Smooth muscle cell (in vitro differentiated cells): ENCODE results near the gene PPP1R37. TPM values are rescaled to one million over a fixed set of nuclear protein-coding genes. Genes with fewer than 3 reads are reported as not detected.

Experiments
- DNase-seq: peaks from one replicate; lab custom pipeline; 2025; ENCODE audit not compliant: unreplicated experiment; lab: John Stamatoyannopoulos, UW
- H2AFZ ChIP-seq: fragments of 200-600 bp; sonication (generic); 2 replicates; pipeline ENCODE4 v1.6.0; 2016; ENCODE audit warnings: antibody characterized with exemption, low read depth, mild to moderate bottlenecking
- H3F3A ChIP-seq: fragments of 200-600 bp; sonication (generic); 2 replicates; pipeline ENCODE4 v1.6.0; 2017; ENCODE audit warnings: antibody characterized with exemption, low read depth
- H3K27ac ChIP-seq: fragments of 200-600 bp; sonication (generic); 2 replicates; pipeline ENCODE4 v1.5.1; 2016; ENCODE audit warnings: low read depth, mild to moderate bottlenecking
- H3K27me3 ChIP-seq: fragments of 200-600 bp; sonication (generic); 2 replicates; pipeline ENCODE4 v1.6.1; 2016; ENCODE audit warnings: low read depth, mild to moderate bottlenecking
- H3K36me3 ChIP-seq: fragments of 200-600 bp; sonication (generic); 2 replicates; pipeline ENCODE4 v1.5.1; 2016; ENCODE audit warnings: low read depth
- H3K4me1 ChIP-seq: fragments of 200-600 bp; sonication (generic); 2 replicates; pipeline ENCODE4 v1.5.1; 2016; ENCODE audit warnings: low read depth
- H3K4me2 ChIP-seq: fragments of 200-600 bp; sonication (generic); 2 replicates; pipeline ENCODE4 v1.6.0; 2016; ENCODE audit warnings: mild to moderate bottlenecking
- H3K4me3 ChIP-seq: fragments of 200-600 bp; sonication (generic); 2 replicates; pipeline ENCODE4 v1.5.1; 2016; ENCODE audit warnings: mild to moderate bottlenecking
- H3K79me2 ChIP-seq: fragments of 200-600 bp; sonication (generic); 2 replicates; pipeline ENCODE4 v1.6.0; 2016; ENCODE audit warnings: low read depth, mild to moderate bottlenecking
- H3K9ac ChIP-seq: fragments of 200-600 bp; sonication (generic); 2 replicates; pipeline ENCODE4 v1.6.0; 2016; ENCODE audit warnings: low read depth
- H3K9me3 ChIP-seq: fragments of 200-600 bp; sonication (generic); replicated peaks from 2 replicates; pipeline ENCODE4 v1.5.1; 2016; ENCODE audit warnings: low read depth
- H4K20me1 ChIP-seq: fragments of 200-600 bp; sonication (generic); 2 replicates; pipeline ENCODE4 v1.6.0; 2016; ENCODE audit warnings: low read depth
- WGBS: methylation state at CpG from one replicate; pipeline ENCODE4 v1.1.7; 2016; ENCODE audit warnings: low lambda C conversion rate; 5-methylcytosine and 5-hydroxymethylcytosine counted together
- polyA plus RNA-seq: library from polyadenylated mRNA; unstranded; fragments of >200 nt; fragmentation: Nextera tagmentation; extraction: Ambion mirVana; gene quantifications from 2 replicates; pipeline ENCODE4 v1.2.1, GENCODE V29; 2016
- total RNA-seq: library from RNA; depleted of rRNA; stranded (reverse); fragments of >200 nt; gene quantifications from 2 replicates; pipeline ENCODE4 v1.2.3, GENCODE V29; 2014
- TF ChIP-seq, protein P1 (sequence below): fragments of 200-600 bp; sonication (generic); IDR thresholded peaks from 2 replicates; pipeline ENCODE4 v1.5.1; 2017; ENCODE audit warnings: borderline replicate concordance, mild to moderate bottlenecking, antibody characterized with exemption; ENCODE audit not compliant: insufficient read depth, poor library complexity, severe bottlenecking

The PPP1R37 gene
- total and polyA plus RNA-seq, 2 experiments from 2014 or later, result 8.2 to 11.7 TPM

DNA sequence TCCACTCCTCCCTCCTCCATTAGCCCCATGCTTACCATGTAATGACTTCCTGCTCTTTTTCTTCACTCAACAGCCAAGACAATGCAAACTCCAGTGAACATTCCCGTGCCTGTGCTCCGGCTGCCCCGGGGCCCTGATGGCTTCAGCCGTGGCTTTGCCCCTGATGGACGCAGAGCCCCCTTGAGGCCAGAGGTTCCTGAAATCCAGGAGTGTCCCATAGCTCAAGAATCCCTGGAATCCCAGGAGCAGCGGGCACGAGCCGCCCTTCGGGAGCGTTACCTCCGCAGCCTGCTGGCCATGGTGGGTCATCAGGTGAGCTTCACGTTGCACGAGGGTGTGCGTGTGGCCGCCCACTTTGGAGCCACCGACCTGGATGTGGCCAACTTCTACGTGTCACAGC lies 2.9 kb upstream of the PPP1R37 start:
- WGBS, result 91% methylated on average over 17 of the region's 17 CpGs
- Histone ChIP-seq H3K9ac (no peak overlapping the region), H4K20me1 (peaks cover 20% of the 10 kb centered on the region)

DNA sequence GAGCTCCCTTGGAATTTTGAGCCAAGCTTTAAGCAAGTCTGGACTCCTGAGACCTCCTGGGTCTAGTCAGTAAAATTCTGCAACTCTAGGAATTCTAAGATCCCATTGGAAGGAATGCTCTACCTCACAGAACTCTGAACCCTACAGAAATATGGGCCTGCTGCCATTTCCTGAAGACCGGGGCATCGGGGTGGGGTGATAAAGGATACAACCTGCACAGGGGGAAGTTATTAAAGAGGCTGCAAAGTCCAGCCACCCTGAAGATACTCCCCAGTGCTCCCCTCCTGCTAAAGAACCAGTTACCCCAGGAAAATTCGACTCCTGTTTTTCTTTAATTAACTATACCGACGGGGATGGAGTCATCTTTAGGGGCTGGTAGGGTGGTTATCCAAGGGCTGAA lies 2.4 kb upstream of the PPP1R37 start:
- Histone ChIP-seq H3K4me1 (peaks cover 10% of the 10 kb centered on the region), H4K20me1 (peaks cover 26% of the 10 kb centered on the region), H3K9me3 (no peaks in the 10 kb centered on the region), H3K27ac (peak overlapping the region; percentile 2), H3K27me3 (no peaks in the 10 kb centered on the region), H2AFZ (no peak overlapping the region), H3F3A (peaks cover 8% of the 10 kb centered on the region), H3K4me3 (no peak overlapping the region), H3K4me2 (peak overlapping the region; percentile 70), H3K79me2 (peaks cover 31% of the 10 kb centered on the region), H3K9ac (no peak overlapping the region), H3K36me3 (no peaks in the 10 kb centered on the region)
- 86% methylated on average over 5 of the region's 5 CpGs for WGBS
- no peak for DNase-seq
- TF ChIP-seq, protein P1, sequence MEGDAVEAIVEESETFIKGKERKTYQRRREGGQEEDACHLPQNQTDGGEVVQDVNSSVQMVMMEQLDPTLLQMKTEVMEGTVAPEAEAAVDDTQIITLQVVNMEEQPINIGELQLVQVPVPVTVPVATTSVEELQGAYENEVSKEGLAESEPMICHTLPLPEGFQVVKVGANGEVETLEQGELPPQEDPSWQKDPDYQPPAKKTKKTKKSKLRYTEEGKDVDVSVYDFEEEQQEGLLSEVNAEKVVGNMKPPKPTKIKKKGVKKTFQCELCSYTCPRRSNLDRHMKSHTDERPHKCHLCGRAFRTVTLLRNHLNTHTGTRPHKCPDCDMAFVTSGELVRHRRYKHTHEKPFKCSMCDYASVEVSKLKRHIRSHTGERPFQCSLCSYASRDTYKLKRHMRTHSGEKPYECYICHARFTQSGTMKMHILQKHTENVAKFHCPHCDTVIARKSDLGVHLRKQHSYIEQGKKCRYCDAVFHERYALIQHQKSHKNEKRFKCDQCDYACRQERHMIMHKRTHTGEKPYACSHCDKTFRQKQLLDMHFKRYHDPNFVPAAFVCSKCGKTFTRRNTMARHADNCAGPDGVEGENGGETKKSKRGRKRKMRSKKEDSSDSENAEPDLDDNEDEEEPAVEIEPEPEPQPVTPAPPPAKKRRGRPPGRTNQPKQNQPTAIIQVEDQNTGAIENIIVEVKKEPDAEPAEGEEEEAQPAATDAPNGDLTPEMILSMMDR, result no peak

More for the DNA sequence above, 2.9 kb upstream of the PPP1R37 start:
- no peaks in the 10 kb centered on the region for H3K9me3 ChIP-seq
- peaks cover 8% of the 10 kb centered on the region for H3F3A ChIP-seq
- H3K4me1 ChIP-seq, result peaks cover 10% of the 10 kb centered on the region
- no peaks in the 10 kb centered on the region for H3K27me3 ChIP-seq
- H3K36me3 ChIP-seq, result no peaks in the 10 kb centered on the region
- no peak overlapping the region for H3K4me3 ChIP-seq
- no peak overlapping the region for H3K27ac ChIP-seq
- no peak overlapping the region for H2AFZ ChIP-seq
- TF ChIP-seq, protein P1, result no peak
- peaks cover 25% of the 10 kb centered on the region for H3K79me2 ChIP-seq
- DNase-seq, result no peak
- no peak overlapping the region for H3K4me2 ChIP-seq

DNA sequence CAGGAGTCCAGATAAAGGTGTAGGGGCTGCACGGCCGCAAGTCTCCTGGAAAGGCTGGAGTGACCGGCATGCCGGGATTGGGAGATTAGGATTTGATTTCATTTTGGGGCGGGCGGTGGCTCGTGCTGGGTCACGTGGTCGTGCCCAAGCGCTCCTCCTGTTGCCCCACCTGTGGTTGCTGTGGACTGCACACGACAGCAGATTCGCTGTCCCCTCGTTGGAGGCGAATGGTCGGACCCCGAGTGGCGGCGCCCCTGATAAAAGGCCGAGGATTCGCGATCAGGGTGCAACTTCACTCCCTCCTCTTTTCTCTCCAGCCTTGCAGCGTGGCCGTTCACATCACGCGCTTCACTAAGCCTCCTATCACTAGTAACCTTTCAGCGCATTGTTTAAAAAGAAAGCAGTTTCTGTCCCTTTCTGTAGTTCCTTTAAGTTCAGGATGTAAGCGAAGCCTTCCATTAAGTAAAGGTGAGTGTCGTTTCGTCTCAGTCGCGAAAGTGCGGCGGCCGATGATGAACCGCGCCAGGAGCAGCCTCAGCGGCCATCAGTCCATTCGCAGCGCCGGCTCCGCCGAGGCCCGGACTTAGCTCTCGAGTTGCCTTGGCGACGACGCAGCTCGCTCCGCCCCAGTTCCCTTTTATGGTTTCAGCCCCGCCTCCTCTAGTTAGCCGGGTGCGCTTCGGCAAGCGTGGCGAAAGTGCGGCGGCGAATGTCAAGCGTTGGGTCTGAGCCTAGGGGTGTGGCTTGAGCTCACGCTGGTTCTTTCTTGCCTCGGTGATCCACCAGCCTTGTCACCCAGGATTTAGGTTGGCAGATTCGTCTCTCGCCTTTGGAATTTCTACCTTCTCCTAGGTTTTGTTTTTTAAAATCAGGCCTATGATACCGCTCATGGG lies 1.7 kb upstream of the PPP1R37 start:
- H2AFZ ChIP-seq, result peak overlapping the region; percentile 76
- H3K4me2 ChIP-seq, result peak overlapping the region; percentile 93
- H3K9me3 ChIP-seq, result no peaks in the 10 kb centered on the region
- peaks cover 8% of the 10 kb centered on the region for H3F3A ChIP-seq
- H3K4me3 ChIP-seq, result peak overlapping the region; percentile 96
- peak; percentile 91 for DNase-seq
- H3K36me3 ChIP-seq, result no peaks in the 10 kb centered on the region
- H4K20me1 ChIP-seq, result peaks cover 29% of the 10 kb centered on the region
- peak overlapping the region; percentile 99 for H3K9ac ChIP-seq
- peaks cover 38% of the 10 kb centered on the region for H3K79me2 ChIP-seq
- WGBS, result 20% methylated on average over 63 of the region's 64 CpGs
- TF ChIP-seq, protein P1, result no peak
- H3K27me3 ChIP-seq, result no peaks in the 10 kb centered on the region
- peaks cover 10% of the 10 kb centered on the region for H3K4me1 ChIP-seq
- H3K27ac ChIP-seq, result peak overlapping the region; percentile 99
